Amygdala (tissue), 56 donors: ENCODE data around the gene CREBBP.

Source experiments
- DNase-seq, 56 donors: peaks; one replicate each; lab custom pipeline; 2025; lab: John Stamatoyannopoulos, UW

Gene CREBBP

GRCh38 chr16:3857189-3858043, 23.1 kb downstream of the CREBBP start:
- peak in 1 of 56 donors; percentile 29 for DNase-seq

- no peak for DNase-seq
Observed at GRCh38 chr16:3856367-3857141, 24.0 kb downstream of the CREBBP start.

- no peak for DNase-seq
Observed at GRCh38 chr16:3854750-3855541, 25.6 kb downstream of the CREBBP start.

GRCh38 chr16:3850544-3850899, 30.0 kb downstream of the CREBBP start:
- no peak for DNase-seq

- DNase-seq = no peak
Observed at GRCh38 chr16:3849751-3850543, 30.6 kb downstream of the CREBBP start.

- DNase-seq = no peak
Observed at GRCh38 chr16:3846595-3847091, 33.9 kb downstream of the CREBBP start.

GRCh38 chr16:3846087-3846486, 34.4 kb downstream of the CREBBP start:
- no peak for DNase-seq

- DNase-seq = no peak
Observed at GRCh38 chr16:3842994-3843393, 37.5 kb downstream of the CREBBP start.

- no peak for DNase-seq
Observed at GRCh38 chr16:3841729-3842508, 38.6 kb downstream of the CREBBP start.

- DNase-seq = no peak
Observed at GRCh38 chr16:3839402-3840184, 40.9 kb downstream of the CREBBP start.

GRCh38 chr16:3838600-3839401, 41.7 kb downstream of the CREBBP start:
- no peak for DNase-seq

- no peak for DNase-seq
Observed at GRCh38 chr16:3837851-3838586, 42.5 kb downstream of the CREBBP start.

GRCh38 chr16:3836641-3837040, 43.9 kb downstream of the CREBBP start:
- DNase-seq = no peak

GRCh38 chr16:3835089-3835602, 45.4 kb downstream of the CREBBP start:
- no peak for DNase-seq

- no peak for DNase-seq
Observed at GRCh38 chr16:3832668-3833067, 47.8 kb downstream of the CREBBP start.

GRCh38 chr16:3830625-3831254, 49.8 kb downstream of the CREBBP start:
- no peak for DNase-seq
